ENCODE data around the gene SCAF4. TPM values are rescaled to one million over a fixed set of nuclear protein-coding genes. Genes with fewer than 3 reads are reported as not detected.

SCAF4 gene
- total RNA-seq, 1 donor from 2014 or later, result 20.6 TPM

GRCh38 chr21:31716106-31716505, 15.8 kb downstream of the SCAF4 start:
- intact Hi-C loops (cut with DNase I), result no loop called here
- no peak for DNase-seq (ENCODE audit: low spot score)

GRCh38 chr21:31714741-31715365, 17.1 kb downstream of the SCAF4 start:
- DNase-seq (ENCODE audit: low spot score), result no peak
- intact Hi-C loops (cut with DNase I), result no loop called here

GRCh38 chr21:31713973-31714740, 17.8 kb downstream of the SCAF4 start:
- DNase-seq (ENCODE audit: low spot score), result no peak
- intact Hi-C loops (cut with DNase I), result no loop called here

GRCh38 chr21:31713115-31713514, 18.8 kb downstream of the SCAF4 start:
- intact Hi-C loops (cut with DNase I), result no loop called here

GRCh38 chr21:31711745-31712285, 20.1 kb downstream of the SCAF4 start:
- no peak for DNase-seq (ENCODE audit: low spot score)
- intact Hi-C loops (cut with DNase I), result no loop called here

More at GRCh38 chr21:31713115-31713514, 18.8 kb downstream of the SCAF4 start:
- DNase-seq (ENCODE audit: low spot score), result no peak

GRCh38 chr21:31711326-31711725, 20.6 kb downstream of the SCAF4 start:
- no peak for DNase-seq (ENCODE audit: low spot score)
- intact Hi-C loops (cut with DNase I), result no loop called here

GRCh38 chr21:31710586-31710985, 21.3 kb downstream of the SCAF4 start:
- DNase-seq (ENCODE audit: low spot score), result no peak
- intact Hi-C loops (cut with DNase I), result no loop called here

- DNase-seq (ENCODE audit: low spot score), result no peak
- intact Hi-C loops (cut with DNase I), result no loop called here
Observed at GRCh38 chr21:31708541-31708940, 23.4 kb downstream of the SCAF4 start.

GRCh38 chr21:31707499-31707898, 24.4 kb downstream of the SCAF4 start:
- DNase-seq (ENCODE audit: low spot score), result no peak

GRCh38 chr21:31706562-31706961, 25.4 kb downstream of the SCAF4 start:
- no peak for DNase-seq (ENCODE audit: low spot score)
- intact Hi-C loops (cut with DNase I), result no loop called here

More at GRCh38 chr21:31707499-31707898, 24.4 kb downstream of the SCAF4 start:
- intact Hi-C loops (cut with DNase I), result no loop called here

GRCh38 chr21:31700040-31700439, 31.9 kb downstream of the SCAF4 start:
- DNase-seq (ENCODE audit: low spot score), result no peak

GRCh38 chr21:31698461-31698860, 33.5 kb downstream of the SCAF4 start:
- DNase-seq (ENCODE audit: low spot score), result no peak
- intact Hi-C loops (cut with DNase I), result no loop called here

More at GRCh38 chr21:31700040-31700439, 31.9 kb downstream of the SCAF4 start:
- intact Hi-C loops (cut with DNase I), result no loop called here

- intact Hi-C loops (cut with DNase I), result no loop called here
- no peak for DNase-seq (ENCODE audit: low spot score)
Observed at GRCh38 chr21:31696424-31696823, 35.5 kb downstream of the SCAF4 start.

- intact Hi-C loops (cut with DNase I), result no loop called here
- no peak for DNase-seq (ENCODE audit: low spot score)
Observed at GRCh38 chr21:31693222-31693621, 38.7 kb downstream of the SCAF4 start.

GRCh38 chr21:31688603-31689368, 43.1 kb downstream of the SCAF4 start:
- intact Hi-C loops (cut with DNase I), result no loop called here
- no peak for DNase-seq (ENCODE audit: low spot score)

- DNase-seq (ENCODE audit: low spot score), result no peak
- intact Hi-C loops (cut with DNase I), result no loop called here
Observed at GRCh38 chr21:31687108-31687507, 44.8 kb downstream of the SCAF4 start.

GRCh38 chr21:31686272-31686915, 45.5 kb downstream of the SCAF4 start:
- no peak for DNase-seq (ENCODE audit: low spot score)
- intact Hi-C loops (cut with DNase I), result no loop called here

GRCh38 chr21:31684918-31685317, 47.0 kb downstream of the SCAF4 start:
- intact Hi-C loops (cut with DNase I), result no loop called here
- no peak for DNase-seq (ENCODE audit: low spot score)

- intact Hi-C loops (cut with DNase I), result no loop called here
- DNase-seq (ENCODE audit: low spot score), result no peak
Observed at GRCh38 chr21:31683029-31683428, 48.9 kb downstream of the SCAF4 start.

- DNase-seq (ENCODE audit: low spot score), result no peak
- intact Hi-C loops (cut with DNase I), result no loop called here
Observed at GRCh38 chr21:31682620-31683019, 49.3 kb downstream of the SCAF4 start.

Data from cardiac septum (tissue), 1 donor.